NCI-H2029 (cell line): Measurements from ENCODE around the gene BCR.

Experiments used
- DNase-seq: peaks from one replicate; lab custom pipeline; 2025; lab: John Stamatoyannopoulos, UW

Gene BCR

DNA sequence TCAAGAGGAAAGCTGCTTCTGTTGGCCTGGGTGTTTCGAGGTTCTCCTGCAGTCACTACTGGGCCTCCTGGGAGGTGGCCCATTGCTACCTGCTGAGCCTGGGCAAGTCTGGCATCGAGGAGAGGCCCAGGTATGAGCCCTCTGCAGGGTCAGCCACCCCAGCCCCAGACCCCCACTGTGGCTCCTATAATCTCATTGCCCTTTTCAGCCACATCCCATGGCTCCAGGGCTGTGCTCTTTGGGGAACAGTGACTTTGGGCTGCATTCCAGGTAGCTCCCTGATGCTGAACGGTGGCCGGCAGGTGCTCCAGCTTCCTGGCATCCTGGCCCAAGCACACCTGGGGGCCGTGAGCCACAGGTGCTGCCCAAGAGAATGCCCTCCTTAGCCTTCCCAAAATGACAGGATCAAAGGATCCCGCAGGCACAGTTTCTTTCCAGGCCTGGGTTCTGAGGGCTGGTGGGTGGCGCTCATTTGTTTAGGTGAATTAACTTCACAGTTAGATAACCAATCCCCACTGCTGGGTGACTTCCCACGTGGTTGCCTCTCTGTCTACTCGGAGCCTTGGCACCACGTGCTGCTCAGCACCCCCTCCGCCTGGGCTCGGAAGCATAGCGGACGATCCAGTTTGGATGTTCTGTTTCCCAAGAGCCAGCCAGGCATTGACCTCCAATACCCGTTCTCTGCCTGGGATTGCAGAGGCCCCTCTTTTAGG, 97.4 kb downstream of the BCR start:
- no peak for DNase-seq

DNA sequence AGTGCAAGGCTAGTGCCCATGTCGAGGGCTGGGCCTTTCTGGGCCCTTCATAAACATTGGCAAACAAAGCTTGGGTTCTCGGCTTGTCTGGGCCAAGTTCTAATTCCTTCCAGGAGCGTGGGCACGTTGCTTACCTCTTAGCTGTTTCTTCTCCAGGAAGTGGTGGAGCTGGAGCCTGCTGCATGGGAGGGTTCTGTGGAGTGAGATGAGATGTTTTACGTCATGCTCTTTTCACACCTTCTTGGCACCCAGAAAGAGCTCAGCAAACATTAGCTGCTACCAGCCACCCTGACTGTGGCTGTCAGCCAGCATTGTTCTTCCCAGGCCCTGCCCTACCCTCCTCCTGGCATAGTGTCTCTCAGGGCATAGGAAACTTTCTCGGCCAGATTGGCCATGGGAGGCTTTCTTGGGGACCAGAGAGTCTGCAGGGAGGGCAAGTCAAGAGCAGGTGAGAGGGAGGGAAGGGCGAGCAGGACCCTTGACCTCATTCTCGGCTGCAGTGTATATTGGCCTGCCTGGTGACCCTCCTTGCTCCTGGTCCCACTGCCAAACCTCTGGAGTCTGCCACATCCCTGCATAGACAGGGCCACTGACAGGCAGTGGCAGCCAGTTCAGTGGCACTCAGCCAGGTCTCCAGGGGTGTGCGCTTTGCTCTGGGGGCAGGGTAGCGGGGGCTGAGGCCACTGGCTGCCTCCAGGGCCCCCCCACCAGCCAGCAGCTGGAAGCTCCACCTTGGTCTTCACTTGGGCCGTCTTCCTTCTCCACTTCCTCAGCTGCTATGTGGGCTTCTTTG, 98.8 kb downstream of the BCR start:
- DNase-seq = peak; percentile 83

GRCh38 chr22:23279781-23280180, 99.5 kb downstream of the BCR start:
- no peak for DNase-seq

- no peak for DNase-seq
These were observed 100.2 kb downstream of the BCR start for GRCh38 chr22:23280356-23281052.

DNA sequence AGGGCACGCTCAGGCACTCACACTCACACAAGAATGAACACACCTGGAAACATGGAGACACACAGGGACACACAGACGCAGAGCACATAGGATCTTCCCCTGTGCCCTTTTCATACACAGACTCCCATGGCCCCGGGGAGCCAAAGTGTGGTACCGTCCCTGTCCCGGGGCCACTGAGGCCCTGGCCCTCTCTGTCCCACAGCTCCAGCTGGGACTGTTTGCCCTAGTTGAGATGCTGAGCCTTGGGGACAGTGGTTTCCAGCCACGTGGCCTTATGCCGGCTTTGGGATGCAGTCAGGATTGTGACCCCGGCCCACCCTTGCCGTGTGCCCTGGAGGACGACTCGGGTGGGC, 100.7 kb downstream of the BCR start:
- DNase-seq = no peak

GRCh38 chr22:23281406-23282088, 101.2 kb downstream of the BCR start:
- DNase-seq = peak; percentile 66

DNA sequence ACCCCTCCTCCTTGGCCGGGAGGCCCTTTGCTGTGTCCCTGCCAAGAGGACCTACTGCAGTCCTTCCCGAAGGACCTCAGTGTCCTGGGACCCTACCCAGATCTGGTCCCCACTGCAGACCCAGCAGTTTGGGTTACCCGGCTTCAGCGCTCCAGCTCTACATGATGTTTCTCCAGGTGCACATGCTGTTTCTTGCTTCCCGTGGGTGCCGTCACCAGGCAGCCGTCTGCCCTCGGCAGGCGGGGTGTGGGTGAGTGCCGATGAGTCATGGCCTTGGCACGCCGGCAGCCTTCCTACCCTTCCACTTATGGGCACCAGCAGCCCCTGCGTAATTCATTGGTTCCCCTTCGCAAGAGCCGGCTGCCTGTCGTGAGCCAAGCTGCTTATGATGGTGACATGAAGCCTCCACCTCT, 101.8 kb downstream of the BCR start:
- peak; percentile 67 for DNase-seq

- no peak for DNase-seq
These were observed 102.2 kb downstream of the BCR start for GRCh38 chr22:23282516-23282915.

- DNase-seq = no peak
These were observed 102.7 kb downstream of the BCR start for GRCh38 chr22:23282986-23283385.

- no peak for DNase-seq
These were observed 103.5 kb downstream of the BCR start for GRCh38 chr22:23283591-23284503.

- no peak for DNase-seq
These were observed 104.3 kb downstream of the BCR start for GRCh38 chr22:23284504-23285033.

DNA sequence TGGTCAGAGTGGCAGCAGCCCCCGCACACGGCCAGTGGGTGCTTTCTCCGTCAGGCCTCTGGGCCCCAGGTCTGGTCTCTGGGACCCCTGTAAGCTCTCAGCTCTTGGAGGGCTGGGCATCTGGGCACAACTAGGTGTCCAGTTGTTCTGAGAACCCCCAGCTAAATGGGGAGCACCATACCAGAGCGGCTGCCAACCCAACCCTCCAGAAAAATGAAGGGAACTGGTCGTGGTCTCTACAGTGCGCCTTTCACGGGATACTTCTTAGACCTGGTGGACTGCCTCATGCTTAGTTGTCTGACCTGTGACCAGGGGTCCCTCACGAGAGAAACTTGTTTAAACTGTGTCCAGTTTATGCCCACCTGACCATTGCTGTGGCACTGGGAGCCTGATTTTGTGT, 104.9 kb downstream of the BCR start:
- no peak for DNase-seq

- no peak for DNase-seq
These were observed 105.4 kb downstream of the BCR start for GRCh38 chr22:23285734-23286133.

DNA sequence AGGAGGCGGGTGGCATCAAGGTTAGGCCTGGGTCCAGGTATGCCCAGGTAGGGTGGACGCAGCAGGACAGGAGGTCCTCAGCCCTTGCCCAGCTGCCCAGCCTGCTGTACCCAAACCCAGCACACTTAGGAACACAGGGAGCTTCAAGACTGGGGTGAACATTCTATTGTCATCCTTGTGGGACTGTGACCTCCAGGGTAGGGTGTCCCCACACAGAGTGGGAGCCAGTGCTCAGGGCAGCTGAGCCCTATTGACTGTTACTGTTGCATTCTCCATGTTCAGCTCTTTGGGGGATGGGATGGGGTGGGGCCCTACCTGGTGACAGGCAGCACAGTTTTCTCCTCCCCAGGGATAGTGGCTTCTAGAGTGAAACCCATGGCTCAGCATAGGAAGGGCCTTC, 106.0 kb downstream of the BCR start:
- DNase-seq = no peak

GRCh38 chr22:23287136-23288095, 107.1 kb downstream of the BCR start:
- no peak for DNase-seq

DNA sequence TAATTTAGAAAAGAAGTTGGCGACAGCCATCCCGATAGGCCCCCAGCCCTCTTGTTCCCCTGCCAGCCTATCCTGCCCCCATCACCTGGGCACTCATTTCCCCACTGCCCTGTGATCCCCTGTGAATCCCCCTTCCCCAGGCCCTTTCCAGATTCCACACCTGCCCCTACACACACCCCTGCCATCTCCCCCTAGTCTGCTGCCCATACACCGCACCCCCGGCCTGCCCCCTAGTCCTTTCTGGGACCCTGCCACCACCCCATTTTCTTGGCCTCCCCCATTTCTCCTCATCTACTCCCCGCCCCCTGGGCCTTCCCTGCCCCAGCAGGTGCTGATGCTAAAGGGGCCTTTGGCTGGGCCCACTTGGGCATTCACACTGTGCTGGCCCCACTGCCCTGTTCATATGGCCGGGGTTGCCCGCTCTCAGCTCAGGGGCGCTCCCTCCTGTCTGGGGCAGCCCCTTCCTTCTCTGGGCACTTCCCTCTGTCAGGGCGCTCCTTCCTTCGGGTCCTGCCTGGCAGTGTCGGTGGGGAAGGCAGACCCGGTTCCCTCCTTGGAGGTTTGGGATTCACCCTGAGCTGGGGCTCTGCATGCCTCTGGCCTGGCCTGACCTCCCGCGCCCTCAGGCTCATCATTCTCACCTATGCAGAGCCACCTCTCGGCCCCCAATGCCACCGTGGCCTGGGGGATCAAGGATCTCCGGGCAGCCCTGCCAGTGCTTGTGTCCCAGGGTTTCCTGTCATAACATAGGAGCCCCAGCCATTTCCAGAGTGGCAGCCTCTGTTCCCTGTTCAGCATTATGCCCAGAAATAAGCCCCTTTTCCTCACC, 108.2 kb downstream of the BCR start:
- DNase-seq = no peak

DNA sequence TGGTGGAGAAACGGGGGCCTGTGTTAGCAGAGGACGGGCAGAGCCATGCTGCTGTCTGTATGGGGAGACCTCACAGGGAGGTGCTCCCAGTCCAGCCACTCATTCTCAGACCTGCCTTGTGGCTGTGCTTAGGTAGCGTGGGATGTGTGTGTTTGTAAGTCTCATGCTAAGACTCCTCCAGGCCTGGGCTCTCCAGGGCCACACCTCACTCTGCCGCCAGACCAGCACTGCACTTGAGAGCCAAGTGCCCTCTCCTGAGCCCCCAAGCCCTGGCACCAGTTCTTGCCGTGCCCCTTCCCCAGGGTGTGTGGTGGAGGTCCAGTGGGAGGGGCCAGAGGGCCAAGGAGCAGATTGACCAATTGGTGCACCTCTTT, 108.8 kb downstream of the BCR start:
- DNase-seq = no peak

DNA sequence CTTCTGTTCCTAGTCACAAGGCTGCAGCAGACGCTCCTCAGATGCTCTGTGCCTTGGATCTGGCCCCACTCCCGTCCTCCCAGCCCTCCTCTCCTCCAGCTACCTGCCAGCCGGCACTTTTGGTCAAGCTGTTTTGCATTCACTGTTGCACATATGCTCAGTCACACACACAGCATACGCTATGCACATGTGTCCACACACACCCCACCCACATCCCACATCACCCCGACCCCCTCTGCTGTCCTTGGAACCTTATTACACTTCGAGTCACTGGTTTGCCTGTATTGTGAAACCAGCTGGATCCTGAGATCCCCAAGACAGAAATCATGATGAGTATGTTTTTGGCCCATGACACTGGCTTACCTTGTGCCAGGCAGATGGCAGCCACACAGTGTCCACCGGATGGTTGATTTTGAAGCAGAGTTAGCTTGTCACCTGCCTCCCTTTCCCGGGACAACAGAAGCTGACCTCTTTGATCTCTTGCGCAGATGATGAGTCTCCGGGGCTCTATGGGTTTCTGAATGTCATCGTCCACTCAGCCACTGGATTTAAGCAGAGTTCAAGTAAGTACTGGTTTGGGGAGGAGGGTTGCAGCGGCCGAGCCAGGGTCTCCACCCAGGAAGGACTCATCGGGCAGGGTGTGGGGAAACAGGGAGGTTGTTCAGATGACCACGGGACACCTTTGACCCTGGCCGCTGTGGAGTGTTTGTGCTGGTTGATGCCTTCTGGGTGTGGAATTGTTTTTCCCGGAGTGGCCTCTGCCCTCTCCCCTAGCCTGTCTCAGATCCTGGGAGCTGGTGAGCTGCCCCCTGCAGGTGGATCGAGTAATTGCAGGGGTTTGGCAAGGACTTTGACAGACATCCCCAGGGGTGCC, 109.8 kb downstream of the BCR start:
- peak; percentile 31 for DNase-seq
